ENCODE results near the gene NMT1.

Gene NMT1

GRCh38 chr17:45093444-45094110 lies 32.5 kb downstream of the NMT1 start:
- DNase-seq (ENCODE audit: low read depth, low spot score): no peak
- Histone ChIP-seq H3K4me1 (ENCODE audit: insufficient read depth, insufficient read length) (peaks cover 9% of the 10 kb centered on the region), H3K36me3 (ENCODE audit: insufficient read depth, insufficient read length, low read length) (peaks cover 83% of the 10 kb centered on the region), H3K27me3 (ENCODE audit: insufficient read depth, insufficient read length) (no peaks in the 10 kb centered on the region), H3K4me3 (ENCODE audit: insufficient read length, low read depth) (no peak overlapping the region), H3K9ac (ENCODE audit: insufficient read length, low read depth) (no peak overlapping the region), H3K9me3 (ENCODE audit: insufficient read depth, low read length) (no peaks in the 10 kb centered on the region)
- TF ChIP-seq YY1 (IDR thresholded peaks at IDR 0.05; ENCODE audit: insufficient read depth, insufficient read length) (no peak), SUZ12 (IDR thresholded peaks at IDR 0.05; ENCODE audit: extremely low read depth, insufficient read depth, insufficient read length) (no peak), ZNF274 (IDR thresholded peaks at IDR 0.05; ENCODE audit: low read depth, low read length) (no peak)

DNA sequence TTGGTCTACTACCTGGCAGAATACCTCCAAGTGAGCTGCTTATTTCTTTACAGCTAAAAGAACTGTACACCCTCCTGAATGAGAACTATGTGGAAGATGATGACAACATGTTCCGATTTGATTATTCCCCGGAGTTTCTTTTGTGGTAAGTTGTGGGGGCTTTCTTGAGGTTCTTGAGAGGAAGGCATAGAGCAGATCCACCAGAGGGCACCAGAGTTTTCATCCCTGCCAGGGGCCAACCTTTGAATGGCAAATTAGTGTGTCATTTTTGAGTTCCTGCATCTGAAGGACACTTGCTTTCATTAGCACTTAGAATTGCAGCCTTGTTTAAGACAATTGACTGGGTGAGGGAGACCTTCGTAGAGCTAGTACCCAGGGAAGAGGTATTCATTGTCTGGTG lies 35.0 kb downstream of the NMT1 start:
- H3K4me3 ChIP-seq (ENCODE audit: insufficient read length, low read depth): no peak overlapping the region
- no peaks in the 10 kb centered on the region for H3K9me3 ChIP-seq (ENCODE audit: insufficient read depth, low read length)
- H3K27me3 ChIP-seq (ENCODE audit: insufficient read depth, insufficient read length): no peaks in the 10 kb centered on the region
- peaks cover 76% of the 10 kb centered on the region for H3K36me3 ChIP-seq (ENCODE audit: insufficient read depth, insufficient read length, low read length)
- H3K9ac ChIP-seq (ENCODE audit: insufficient read length, low read depth): no peak overlapping the region
- no peak for TF ChIP-seq SUZ12 (IDR thresholded peaks at IDR 0.05; ENCODE audit: extremely low read depth, insufficient read depth, insufficient read length)
- no peak for TF ChIP-seq YY1 (IDR thresholded peaks at IDR 0.05; ENCODE audit: insufficient read depth, insufficient read length)
- no peak for TF ChIP-seq ZNF274 (IDR thresholded peaks at IDR 0.05; ENCODE audit: low read depth, low read length)
- H3K4me1 ChIP-seq (ENCODE audit: insufficient read depth, insufficient read length): peaks cover 4% of the 10 kb centered on the region
- DNase-seq (ENCODE audit: low read depth, low spot score): peak; percentile 20

GRCh38 chr17:45096926-45097325 lies 35.8 kb downstream of the NMT1 start:
- Histone ChIP-seq H3K27me3 (ENCODE audit: insufficient read depth, insufficient read length) (no peaks in the 10 kb centered on the region), H3K4me1 (ENCODE audit: insufficient read depth, insufficient read length) (peaks cover 6% of the 10 kb centered on the region), H3K4me3 (ENCODE audit: insufficient read length, low read depth) (no peak overlapping the region), H3K36me3 (ENCODE audit: insufficient read depth, insufficient read length, low read length) (peaks cover 73% of the 10 kb centered on the region), H3K9ac (ENCODE audit: insufficient read length, low read depth) (no peak overlapping the region), H3K9me3 (ENCODE audit: insufficient read depth, low read length) (no peaks in the 10 kb centered on the region)
- no peak for DNase-seq (ENCODE audit: low read depth, low spot score)
- no peak for TF ChIP-seq YY1 (IDR thresholded peaks at IDR 0.05; ENCODE audit: insufficient read depth, insufficient read length)
- no peak for TF ChIP-seq SUZ12 (IDR thresholded peaks at IDR 0.05; ENCODE audit: extremely low read depth, insufficient read depth, insufficient read length)
- no peak for TF ChIP-seq ZNF274 (IDR thresholded peaks at IDR 0.05; ENCODE audit: low read depth, low read length)

- Histone ChIP-seq H3K27me3 (ENCODE audit: insufficient read depth, insufficient read length) (no peaks in the 10 kb centered on the region), H3K4me3 (ENCODE audit: insufficient read length, low read depth) (no peak overlapping the region), H3K36me3 (ENCODE audit: insufficient read depth, insufficient read length, low read length) (peaks cover 78% of the 10 kb centered on the region), H3K9me3 (ENCODE audit: insufficient read depth, low read length) (no peaks in the 10 kb centered on the region), H3K4me1 (ENCODE audit: insufficient read depth, insufficient read length) (peaks cover 3% of the 10 kb centered on the region), H3K9ac (ENCODE audit: insufficient read length, low read depth) (no peak overlapping the region)
- no peak for TF ChIP-seq ZNF274 (IDR thresholded peaks at IDR 0.05; ENCODE audit: low read depth, low read length)
- TF ChIP-seq SUZ12 (IDR thresholded peaks at IDR 0.05; ENCODE audit: extremely low read depth, insufficient read depth, insufficient read length): no peak
- no peak for TF ChIP-seq YY1 (IDR thresholded peaks at IDR 0.05; ENCODE audit: insufficient read depth, insufficient read length)
- DNase-seq (ENCODE audit: low read depth, low spot score): no peak
Observed at GRCh38 chr17:45098081-45098868, 37.2 kb downstream of the NMT1 start.

DNA sequence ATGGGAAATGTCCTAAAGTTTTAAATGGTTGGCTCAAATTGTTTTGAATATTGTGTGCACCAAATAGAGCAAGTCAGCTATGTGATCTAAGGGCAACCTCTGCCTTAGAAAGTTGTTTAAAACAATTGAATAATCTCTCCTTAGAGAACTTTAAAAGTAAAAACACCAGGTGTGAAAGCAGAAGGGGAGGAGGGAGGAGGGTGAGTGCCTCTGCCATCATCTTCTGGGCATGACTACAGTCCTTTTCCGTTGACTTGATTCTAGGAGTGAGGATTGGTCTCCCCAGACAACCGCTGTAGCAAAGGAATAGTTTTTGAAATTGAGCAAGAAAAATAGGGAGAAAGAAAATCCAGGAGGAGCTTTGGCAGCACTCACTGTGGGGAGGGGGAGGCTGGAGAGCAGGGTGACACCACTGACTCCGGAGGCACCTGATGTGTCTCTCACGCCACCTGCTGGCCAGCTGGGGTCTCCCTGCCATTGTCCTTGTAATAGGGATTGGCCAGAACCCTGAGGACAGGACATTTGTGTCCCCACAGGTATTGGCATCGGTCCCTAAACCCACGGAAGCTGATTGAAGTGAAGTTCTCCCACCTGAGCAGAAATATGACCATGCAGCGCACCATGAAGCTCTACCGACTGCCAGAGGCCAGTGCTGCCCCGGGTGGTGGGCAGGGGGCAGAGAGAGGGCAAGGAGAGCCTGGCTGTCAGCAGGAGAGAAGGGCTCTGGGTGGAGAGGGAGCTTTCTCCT lies 37.9 kb downstream of the NMT1 start:
- H3K36me3 ChIP-seq (ENCODE audit: insufficient read depth, insufficient read length, low read length): peaks cover 78% of the 10 kb centered on the region
- peak; percentile 71 for DNase-seq (ENCODE audit: low read depth, low spot score)
- no peaks in the 10 kb centered on the region for H3K27me3 ChIP-seq (ENCODE audit: insufficient read depth, insufficient read length)
- H3K9ac ChIP-seq (ENCODE audit: insufficient read length, low read depth): no peak overlapping the region
- TF ChIP-seq YY1 (IDR thresholded peaks at IDR 0.05; ENCODE audit: insufficient read depth, insufficient read length): no peak
- TF ChIP-seq ZNF274 (IDR thresholded peaks at IDR 0.05; ENCODE audit: low read depth, low read length): no peak
- no peak for TF ChIP-seq SUZ12 (IDR thresholded peaks at IDR 0.05; ENCODE audit: extremely low read depth, insufficient read depth, insufficient read length)
- no peaks in the 10 kb centered on the region for H3K9me3 ChIP-seq (ENCODE audit: insufficient read depth, low read length)
- H3K4me1 ChIP-seq (ENCODE audit: insufficient read depth, insufficient read length): peaks cover 3% of the 10 kb centered on the region
- no peak overlapping the region for H3K4me3 ChIP-seq (ENCODE audit: insufficient read length, low read depth)

DNA sequence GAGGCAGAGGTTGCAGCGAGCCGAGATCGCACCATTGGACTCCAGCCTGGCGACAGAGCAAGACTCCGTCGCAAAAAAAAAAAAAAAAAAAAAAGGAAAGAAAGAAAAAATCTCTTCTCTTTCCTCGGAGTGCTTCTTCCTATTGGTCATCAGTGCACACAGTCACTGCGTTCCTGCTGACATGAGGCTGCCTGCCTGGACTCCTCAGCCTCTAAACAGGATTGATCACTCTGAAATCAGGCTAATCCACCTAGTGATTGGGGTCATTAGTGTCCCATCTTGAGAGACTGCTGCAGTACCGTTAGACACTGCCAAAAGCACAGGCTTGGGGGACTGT lies 40.4 kb downstream of the NMT1 start:
- Histone ChIP-seq H3K27me3 (ENCODE audit: insufficient read depth, insufficient read length) (no peaks in the 10 kb centered on the region), H3K9me3 (ENCODE audit: insufficient read depth, low read length) (no peaks in the 10 kb centered on the region), H3K9ac (ENCODE audit: insufficient read length, low read depth) (peak overlapping the region; percentile 23), H3K4me1 (ENCODE audit: insufficient read depth, insufficient read length) (peaks cover 3% of the 10 kb centered on the region), H3K4me3 (ENCODE audit: insufficient read length, low read depth) (no peak overlapping the region), H3K36me3 (ENCODE audit: insufficient read depth, insufficient read length, low read length) (peaks cover 84% of the 10 kb centered on the region)
- TF ChIP-seq ZNF274 (IDR thresholded peaks at IDR 0.05; ENCODE audit: low read depth, low read length): no peak
- no peak for TF ChIP-seq YY1 (IDR thresholded peaks at IDR 0.05; ENCODE audit: insufficient read depth, insufficient read length)
- TF ChIP-seq SUZ12 (IDR thresholded peaks at IDR 0.05; ENCODE audit: extremely low read depth, insufficient read depth, insufficient read length): no peak
- no peak for DNase-seq (ENCODE audit: low read depth, low spot score)

Data from NT2/D1 (cell line).